Mesendoderm (in vitro differentiated cells): ENCODE results near the gene TCF15.

ENCODE experiments used
- DNase-seq: peaks from one replicate; pipeline ENCODE4 v3.0.0; 2013
- H2AK5ac ChIP-seq: 2 replicates; pipeline ENCODE4 v1.6.1; 2013; ENCODE audit warnings: low read length, inconsistent platforms
- H2BK120ac ChIP-seq: 2 replicates; pipeline ENCODE4 v1.6.1; 2013; ENCODE audit warnings: low read depth, mild to moderate bottlenecking, low read length, moderate library complexity, mixed read lengths
- H2BK15ac ChIP-seq: replicated peaks from 2 replicates; pipeline ENCODE4 v1.6.1; 2013; ENCODE audit warnings: low read depth, mild to moderate bottlenecking, moderate library complexity
- H2BK5ac ChIP-seq: 2 replicates; pipeline ENCODE4 v1.6.1; 2013; ENCODE audit warnings: low read length, inconsistent platforms
- H3K18ac ChIP-seq: 2 replicates; pipeline ENCODE4 v1.6.1; 2013; ENCODE audit warnings: mild to moderate bottlenecking, low read length, mixed read lengths
- H3K23ac ChIP-seq: one replicate; pipeline ENCODE4 v1.6.1; 2013; ENCODE audit warnings: low read length
- H3K27ac ChIP-seq: 2 replicates; pipeline ENCODE4 v1.5.1; 2013; ENCODE audit warnings: low read depth, mild to moderate bottlenecking, inconsistent platforms, low read length, moderate library complexity
- H3K27me3 ChIP-seq: 2 replicates; pipeline ENCODE4 v1.6.1; 2013; ENCODE audit warnings: low read length, control low read depth, mild to moderate bottlenecking, inconsistent platforms; ENCODE audit not compliant: insufficient read depth, poor library complexity
- H3K36me3 ChIP-seq: 2 replicates; pipeline ENCODE4 v1.6.1; 2013; ENCODE audit warnings: low read length, inconsistent platforms; ENCODE audit not compliant: control insufficient read depth, insufficient read depth
- H3K4ac ChIP-seq: one replicate; pipeline ENCODE4 v1.6.1; 2013; ENCODE audit warnings: low read depth, mild to moderate bottlenecking, low read length, moderate library complexity
- H3K4me1 ChIP-seq: 2 replicates; pipeline ENCODE4 v1.6.1; 2013; ENCODE audit warnings: low read depth, low read length, inconsistent platforms; ENCODE audit not compliant: control insufficient read depth
- H3K4me2 ChIP-seq: 2 replicates; pipeline ENCODE4 v1.6.1; 2013; ENCODE audit warnings: low read length
- H3K4me3 ChIP-seq: 2 replicates; pipeline ENCODE4 v1.5.1; 2013; ENCODE audit warnings: mild to moderate bottlenecking, low read length
- H3K56ac ChIP-seq: one replicate; pipeline ENCODE4 v1.6.1; 2013; ENCODE audit warnings: low read length
- H3K79me1 ChIP-seq: 2 replicates; pipeline ENCODE4 v1.6.1; 2013; ENCODE audit warnings: low read length, inconsistent platforms
- H3K79me2 ChIP-seq: 2 replicates; pipeline ENCODE4 v1.6.1; 2013; ENCODE audit warnings: mild to moderate bottlenecking, low read length; ENCODE audit not compliant: control insufficient read depth, insufficient read depth
- H3K9ac ChIP-seq: 2 replicates; pipeline ENCODE4 v1.6.1; 2013; ENCODE audit warnings: low read length, inconsistent platforms
- H4K5ac ChIP-seq: one replicate; pipeline ENCODE4 v1.6.1; 2013; ENCODE audit warnings: low read length
- H4K8ac ChIP-seq: one replicate; pipeline ENCODE4 v1.6.1; 2013; ENCODE audit warnings: low read depth, mild to moderate bottlenecking, control low read depth, low read length, moderate library complexity
- WGBS: extraction: QIAGEN DNeasy Blood & Tissue Kit; methylation state at CpG from one replicate; pipeline ENCODE4 v1.1.7; 2013; ENCODE audit warnings: low lambda C conversion rate, missing lambda C conversion rate; ENCODE audit not compliant: insufficient coverage; ENCODE audit errors: extremely low coverage; 5-methylcytosine and 5-hydroxymethylcytosine counted together

Gene TCF15

DNA sequence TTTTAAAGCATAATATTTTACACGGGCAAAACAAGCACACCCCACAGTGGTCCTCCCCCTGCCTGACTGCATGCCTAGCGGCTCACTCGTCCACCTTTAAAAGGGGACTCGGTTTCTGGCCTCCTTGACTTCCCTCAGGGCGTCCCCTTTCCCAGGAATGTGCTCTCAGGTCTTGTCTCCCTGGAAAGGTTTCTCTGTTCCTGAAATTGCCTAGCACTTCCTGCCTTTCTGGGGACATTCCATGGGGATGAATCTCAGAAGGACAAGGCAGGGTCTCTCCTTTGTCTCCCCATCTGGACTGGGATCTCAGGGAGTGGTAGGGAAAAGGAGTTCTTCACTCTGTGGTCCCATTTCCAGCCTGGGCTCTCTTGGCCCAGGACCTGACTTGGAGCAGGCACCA, 4.9 kb downstream of the TCF15 start:
- Histone ChIP-seq H2AK5ac (no peak overlapping the region), H2BK5ac (no peak overlapping the region), H3K79me1 (no peaks in the 10 kb centered on the region), H3K27me3 (peaks cover 2% of the 10 kb centered on the region), H3K4ac (no peak overlapping the region), H3K79me2 (no peaks in the 10 kb centered on the region), H3K27ac (no peak overlapping the region), H3K4me3 (no peak overlapping the region), H4K8ac (no peak overlapping the region), H3K9ac (no peak overlapping the region), H3K56ac (no peak overlapping the region), H2BK120ac (no peak overlapping the region), H3K18ac (no peak overlapping the region), H3K36me3 (no peaks in the 10 kb centered on the region), H3K23ac (no peak overlapping the region), H2BK15ac (no peak overlapping the region), H3K4me2 (no peak overlapping the region), H3K4me1 (no peaks in the 10 kb centered on the region), H4K5ac (no peak overlapping the region)
- peak; percentile 90 for DNase-seq
- no CpG with 5 or more reads among the region's 5 CpGs for WGBS

DNA sequence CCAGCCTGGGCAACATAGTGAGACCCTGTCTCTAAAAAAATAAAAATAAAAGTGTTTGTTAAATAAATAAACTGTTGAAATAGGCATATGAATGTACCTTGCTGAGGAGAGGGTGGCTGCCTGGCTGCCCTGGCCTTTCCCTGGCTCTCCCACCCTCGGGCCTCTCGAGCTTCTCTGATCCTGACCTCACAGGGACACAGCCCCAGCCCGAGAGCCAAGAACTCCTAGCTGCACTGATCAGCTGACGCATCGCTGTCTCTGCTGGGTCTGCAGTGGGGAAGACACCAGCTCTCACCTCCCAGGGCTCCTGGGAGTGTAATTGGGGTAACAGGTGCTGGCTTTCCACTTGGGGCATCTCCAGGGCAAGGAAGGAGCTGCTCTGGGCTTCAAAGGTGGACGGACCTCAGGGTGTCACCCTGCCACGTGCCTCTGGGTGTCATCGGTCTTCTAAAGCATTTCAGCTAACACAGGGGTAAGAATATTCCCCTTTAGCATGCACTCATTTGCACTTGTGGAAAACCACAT, 6.9 kb downstream of the TCF15 start:
- no peak overlapping the region for H3K4me2 ChIP-seq
- H2BK15ac ChIP-seq = no peak overlapping the region
- H3K4me3 ChIP-seq = no peak overlapping the region
- H3K23ac ChIP-seq = no peak overlapping the region
- no peak overlapping the region for H4K8ac ChIP-seq
- H2BK5ac ChIP-seq = no peak overlapping the region
- no peaks in the 10 kb centered on the region for H3K36me3 ChIP-seq
- WGBS = no CpG with 5 or more reads among the region's 8 CpGs
- H3K18ac ChIP-seq = no peak overlapping the region
- H4K5ac ChIP-seq = no peak overlapping the region
- H3K79me2 ChIP-seq = no peaks in the 10 kb centered on the region
- H3K79me1 ChIP-seq = no peaks in the 10 kb centered on the region
- DNase-seq = no peak
- H3K56ac ChIP-seq = no peak overlapping the region
- H3K4me1 ChIP-seq = no peaks in the 10 kb centered on the region
- no peak overlapping the region for H3K4ac ChIP-seq
- no peak overlapping the region for H3K9ac ChIP-seq
- no peak overlapping the region for H3K27ac ChIP-seq
- no peaks in the 10 kb centered on the region for H3K27me3 ChIP-seq
- H2AK5ac ChIP-seq = no peak overlapping the region
- H2BK120ac ChIP-seq = no peak overlapping the region

DNA sequence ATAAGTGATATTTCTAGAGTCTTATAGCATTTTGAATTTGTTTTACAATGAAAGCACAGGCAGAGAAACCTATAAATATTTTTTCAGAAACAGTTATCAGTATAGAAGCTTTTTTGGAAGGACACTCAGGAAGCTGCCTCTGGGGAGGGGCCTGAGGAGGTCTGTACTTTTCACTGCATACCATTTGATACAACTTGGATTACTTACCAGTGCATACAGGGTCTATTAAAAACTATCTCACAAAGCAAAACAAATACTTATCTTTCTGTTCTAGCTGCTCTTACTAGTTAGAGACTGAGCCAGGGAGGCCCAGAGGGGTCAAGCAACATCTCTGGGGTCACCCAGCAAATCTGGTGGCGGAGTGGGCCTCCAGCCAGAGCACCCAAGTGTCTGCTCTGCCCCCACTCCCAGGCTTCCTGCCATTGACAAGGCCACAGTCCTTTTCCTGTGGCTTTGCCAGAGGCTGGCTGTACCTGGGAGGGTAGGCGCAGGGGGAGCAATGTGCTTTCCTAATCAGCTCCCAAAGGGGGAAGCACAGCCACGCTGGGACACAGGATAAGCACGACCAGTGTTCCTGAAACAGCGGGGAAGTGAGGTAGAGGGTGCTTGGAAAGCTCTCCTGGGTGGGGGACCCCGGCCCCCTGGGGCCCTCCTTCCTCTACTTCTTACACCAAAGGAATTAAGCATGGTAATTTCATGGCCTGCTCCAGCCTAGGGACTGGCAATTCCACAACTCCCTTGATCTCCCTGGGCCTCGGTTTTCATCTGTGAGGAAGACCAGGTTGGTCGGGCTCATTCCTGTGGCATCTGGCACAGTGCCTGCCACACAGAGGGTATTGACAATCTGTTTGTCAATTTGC, 7.8 kb downstream of the TCF15 start:
- Histone ChIP-seq H3K56ac (no peak overlapping the region), H3K27ac (no peak overlapping the region), H3K18ac (no peak overlapping the region), H2AK5ac (no peak overlapping the region), H3K79me1 (no peaks in the 10 kb centered on the region), H4K8ac (no peak overlapping the region), H3K27me3 (no peaks in the 10 kb centered on the region), H3K4ac (no peak overlapping the region), H3K23ac (no peak overlapping the region), H3K79me2 (no peaks in the 10 kb centered on the region), H4K5ac (no peak overlapping the region), H3K4me2 (no peak overlapping the region), H3K36me3 (no peaks in the 10 kb centered on the region), H3K9ac (no peak overlapping the region), H2BK5ac (no peak overlapping the region), H3K4me1 (no peaks in the 10 kb centered on the region), H2BK15ac (no peak overlapping the region), H3K4me3 (no peak overlapping the region), H2BK120ac (no peak overlapping the region)
- DNase-seq = no peak
- WGBS = no CpG with 5 or more reads among the region's 8 CpGs

DNA sequence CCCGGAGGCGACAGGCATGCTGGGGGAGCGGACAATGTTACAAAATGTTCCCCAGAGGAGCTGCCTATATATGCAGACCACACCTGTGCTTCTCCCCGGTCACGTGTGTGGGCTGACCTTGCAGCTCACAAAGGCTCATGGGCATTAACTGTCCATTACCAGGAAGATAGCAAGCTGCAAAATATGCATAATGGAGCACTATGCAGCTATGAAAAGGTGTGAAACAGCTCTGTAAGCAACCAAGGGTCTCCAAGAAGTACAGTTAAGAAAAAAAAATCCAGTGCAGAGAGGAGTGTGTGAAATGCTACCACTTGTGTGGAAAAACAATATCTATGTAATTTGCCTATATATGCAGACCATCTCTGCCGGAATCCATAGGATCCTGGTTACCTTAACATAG, 9.4 kb downstream of the TCF15 start:
- Histone ChIP-seq H3K23ac (no peak overlapping the region), H2BK5ac (no peak overlapping the region), H2BK120ac (no peak overlapping the region), H3K79me1 (no peaks in the 10 kb centered on the region), H3K36me3 (no peaks in the 10 kb centered on the region), H3K27ac (no peak overlapping the region), H3K18ac (no peak overlapping the region), H3K4ac (no peak overlapping the region), H3K4me3 (no peak overlapping the region), H3K4me1 (no peaks in the 10 kb centered on the region), H4K5ac (no peak overlapping the region), H3K56ac (no peak overlapping the region), H2BK15ac (no peak overlapping the region), H3K27me3 (no peaks in the 10 kb centered on the region), H4K8ac (no peak overlapping the region), H3K79me2 (no peaks in the 10 kb centered on the region), H3K4me2 (no peak overlapping the region), H2AK5ac (no peak overlapping the region), H3K9ac (no peak overlapping the region)
- DNase-seq = no peak
- WGBS = no CpG with 5 or more reads among the region's 6 CpGs

DNA sequence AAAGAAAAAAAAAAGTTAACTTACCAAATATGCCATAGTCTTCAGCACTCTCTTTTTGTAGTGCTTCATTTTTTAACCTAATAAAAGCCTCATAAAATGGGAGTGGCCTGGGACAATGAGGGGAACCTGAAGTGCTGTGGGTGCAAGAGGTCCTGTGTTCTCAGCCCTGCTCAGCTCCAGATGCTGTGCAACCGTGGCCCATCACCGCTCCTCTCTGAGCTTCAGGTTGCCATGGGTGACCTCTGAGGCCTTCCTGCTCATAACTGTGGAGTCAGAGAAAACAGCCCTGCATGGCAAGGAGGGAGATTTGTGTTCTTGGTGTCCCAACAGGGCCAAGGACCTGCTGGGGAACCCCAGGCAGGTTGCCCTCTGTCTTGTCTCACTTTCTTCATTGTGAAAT, 10.0 kb downstream of the TCF15 start:
- H3K23ac ChIP-seq = no peak overlapping the region
- H3K36me3 ChIP-seq = no peaks in the 10 kb centered on the region
- no peaks in the 10 kb centered on the region for H3K4me1 ChIP-seq
- no peak overlapping the region for H3K56ac ChIP-seq
- no peaks in the 10 kb centered on the region for H3K27me3 ChIP-seq
- no peak overlapping the region for H4K5ac ChIP-seq
- no CpG with 5 or more reads among the region's 2 CpGs for WGBS
- H2AK5ac ChIP-seq = no peak overlapping the region
- H4K8ac ChIP-seq = no peak overlapping the region
- H2BK120ac ChIP-seq = no peak overlapping the region
- H3K79me2 ChIP-seq = no peaks in the 10 kb centered on the region
- H3K9ac ChIP-seq = no peak overlapping the region
- no peak for DNase-seq
- no peak overlapping the region for H3K4me3 ChIP-seq
- H3K79me1 ChIP-seq = no peaks in the 10 kb centered on the region
- no peak overlapping the region for H2BK5ac ChIP-seq
- no peak overlapping the region for H3K4ac ChIP-seq
- no peak overlapping the region for H2BK15ac ChIP-seq
- no peak overlapping the region for H3K18ac ChIP-seq
- H3K4me2 ChIP-seq = no peak overlapping the region
- H3K27ac ChIP-seq = no peak overlapping the region
